ENCODE data around the gene TSPO.

The TSPO gene

GRCh38 chr22:43181321-43182076 is 30.1 kb downstream of the TSPO start:
- DNase-seq = no peak

DNA sequence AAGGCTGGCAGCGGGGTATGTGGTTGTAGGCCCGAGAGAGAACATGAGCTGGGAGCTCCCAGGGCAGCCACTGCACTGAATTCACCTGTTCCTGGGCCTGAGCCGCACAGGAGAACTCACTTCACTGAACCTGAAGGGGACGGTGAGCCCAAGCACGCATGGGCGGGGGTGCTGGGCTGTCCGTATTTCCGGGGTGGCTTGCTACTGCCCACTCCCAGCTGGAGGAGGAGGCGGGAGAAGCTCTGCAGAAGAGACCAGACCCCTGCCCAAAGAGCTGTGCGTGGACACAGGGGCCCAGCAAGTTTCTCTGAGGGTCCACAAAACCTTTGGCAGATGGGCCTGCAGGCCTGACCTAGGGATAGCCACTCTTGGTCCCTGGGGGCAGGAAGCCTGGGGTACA is 30.8 kb downstream of the TSPO start:
- no peak for DNase-seq

DNA sequence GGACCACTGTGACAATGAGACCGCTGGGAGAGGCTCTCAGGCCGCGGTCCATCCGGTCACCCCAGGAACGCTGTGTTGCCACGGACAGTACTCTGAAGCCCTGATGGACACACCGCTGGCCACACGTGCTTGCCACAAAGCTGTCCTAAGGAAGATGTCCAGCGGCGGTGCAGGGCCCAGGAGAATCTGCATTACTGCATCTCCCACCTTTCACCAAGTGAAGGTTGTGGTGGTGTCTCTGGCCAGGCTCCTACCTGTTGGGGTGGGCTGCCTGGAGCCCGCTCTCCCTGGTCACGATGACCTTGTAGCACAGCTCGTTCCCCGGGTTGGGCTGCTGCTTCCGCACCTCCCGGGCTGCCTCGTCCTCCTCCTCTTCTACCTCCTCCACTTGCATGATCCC is 31.4 kb downstream of the TSPO start:
- DNase-seq = no peak

DNA sequence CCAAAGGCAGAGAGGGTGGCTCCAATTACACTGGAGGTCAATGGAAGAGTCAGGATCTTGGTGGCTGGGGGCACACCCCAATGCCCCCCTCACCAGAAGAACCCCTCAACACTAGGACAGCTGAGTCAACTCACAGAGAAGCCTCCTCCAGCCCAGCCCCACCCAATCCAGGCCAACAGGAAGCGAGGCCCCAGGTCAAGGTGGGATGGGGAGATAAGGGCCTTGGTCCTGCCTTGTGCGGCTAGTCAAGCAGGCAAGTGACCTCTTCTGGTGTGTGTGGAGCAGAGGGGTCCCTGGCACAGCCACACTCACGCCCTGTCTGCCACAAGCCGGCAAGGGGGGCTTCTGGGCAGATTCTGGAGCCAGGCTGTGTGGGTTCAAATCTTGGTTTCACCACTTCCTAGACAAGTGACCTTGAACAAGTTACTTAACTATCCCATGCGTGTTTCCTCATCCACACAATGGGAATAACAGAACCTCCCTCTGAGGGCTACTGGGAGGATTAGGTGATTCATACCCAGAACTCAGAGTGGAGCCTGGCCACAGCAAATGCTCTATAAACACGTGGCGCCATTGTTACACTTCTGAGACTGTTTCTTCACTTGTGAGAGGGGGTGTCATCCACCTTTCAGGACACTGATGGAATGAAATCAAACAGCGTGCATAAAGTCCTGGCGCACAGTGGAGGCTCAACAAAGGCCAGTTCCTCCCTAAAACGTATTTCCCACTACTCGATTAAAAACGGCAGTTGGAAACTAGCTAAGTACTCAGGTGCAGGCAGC is 32.3 kb downstream of the TSPO start:
- DNase-seq = no peak

GRCh38 chr22:43185860-43186261 is 34.5 kb downstream of the TSPO start:
- DNase-seq = no peak

GRCh38 chr22:43186272-43187170 is 35.2 kb downstream of the TSPO start, which contains the start of gene TTLL12:
Gene TTLL12 (minus strand): TSS chr22:43187134. CDS start chr22:43187069, 65 bp downstream.
- DNase-seq = no peak

DNA sequence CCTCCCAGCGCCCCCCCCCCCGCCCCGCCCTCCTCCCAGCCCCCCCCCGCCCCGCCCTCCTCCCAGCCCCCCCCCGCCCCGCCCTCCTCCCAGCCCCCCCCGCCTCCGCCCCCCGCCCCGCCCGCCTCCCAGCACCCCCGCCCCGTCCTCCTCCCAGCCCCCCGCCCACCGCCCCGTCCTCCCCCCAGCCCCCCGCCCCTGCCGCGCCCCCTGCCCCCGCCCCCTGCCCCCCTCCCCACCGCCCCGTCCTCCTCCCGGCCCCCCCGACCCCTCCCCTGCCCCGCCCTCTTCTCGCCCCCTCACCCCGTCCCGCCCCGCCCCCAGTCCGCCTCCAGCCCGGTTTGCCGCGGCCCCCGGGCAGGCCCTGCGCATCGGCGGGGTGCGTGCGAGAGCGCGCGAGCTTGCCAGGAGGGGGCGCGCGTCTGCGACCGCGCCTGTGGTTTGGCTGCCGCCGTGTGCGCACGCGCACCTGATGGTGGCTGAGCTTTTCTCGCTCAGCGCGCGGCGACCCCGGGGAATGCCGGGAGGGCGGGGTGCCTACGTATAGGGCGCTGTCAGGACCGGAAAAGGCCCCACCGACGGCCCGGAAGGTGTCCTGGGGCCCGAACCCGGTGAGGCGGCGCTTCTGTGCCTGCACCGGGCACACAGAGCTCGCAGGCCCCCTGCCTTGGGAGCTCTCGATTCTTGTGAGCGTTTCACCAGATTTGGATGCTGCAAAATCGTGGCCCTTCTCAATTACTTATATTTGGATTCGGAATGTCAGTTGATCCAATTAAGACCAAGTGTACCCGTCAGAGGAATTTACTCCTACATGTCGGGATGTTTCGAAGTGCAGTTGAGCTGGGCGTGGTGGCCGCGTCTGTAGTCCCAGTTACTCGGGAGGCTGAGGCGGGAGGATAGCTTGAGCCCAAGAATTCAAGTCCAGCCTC is 36.1 kb downstream of the TSPO start:
- peak; percentile 94 for DNase-seq

DNA sequence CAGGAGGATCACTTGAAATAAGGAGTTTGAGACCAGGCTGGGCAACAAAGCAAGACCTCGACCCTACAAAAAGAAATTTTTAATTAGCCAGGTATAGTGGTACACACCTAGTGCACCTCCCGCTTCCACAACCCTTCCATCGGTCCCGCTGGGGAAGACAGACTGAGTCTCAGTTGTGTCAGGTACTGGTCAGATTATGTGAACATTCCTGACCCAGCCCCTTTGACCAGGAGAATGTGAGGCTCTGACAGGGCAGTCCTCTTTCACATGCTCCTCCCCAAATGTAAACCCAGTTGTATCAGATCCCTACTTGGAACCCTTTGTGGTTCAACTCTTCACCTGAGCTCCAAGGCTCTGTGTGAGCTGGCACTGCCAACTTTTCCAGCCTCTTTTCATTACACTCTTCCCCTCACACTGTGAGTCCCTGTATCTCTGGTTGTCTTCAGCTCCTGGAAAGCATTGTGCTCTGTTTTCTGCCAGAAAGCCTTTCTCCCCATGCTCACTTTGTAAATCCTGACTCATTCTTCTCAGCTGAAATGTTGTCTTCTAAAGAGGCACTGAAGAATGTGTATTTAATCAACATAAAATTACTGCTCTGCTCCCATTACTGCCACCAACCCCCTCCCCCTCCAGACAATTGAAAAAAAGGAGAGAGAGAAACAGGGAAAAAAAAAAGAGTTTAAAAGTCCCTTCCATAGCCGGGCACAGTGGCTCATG is 37.6 kb downstream of the TSPO start:
- no peak for DNase-seq

DNA sequence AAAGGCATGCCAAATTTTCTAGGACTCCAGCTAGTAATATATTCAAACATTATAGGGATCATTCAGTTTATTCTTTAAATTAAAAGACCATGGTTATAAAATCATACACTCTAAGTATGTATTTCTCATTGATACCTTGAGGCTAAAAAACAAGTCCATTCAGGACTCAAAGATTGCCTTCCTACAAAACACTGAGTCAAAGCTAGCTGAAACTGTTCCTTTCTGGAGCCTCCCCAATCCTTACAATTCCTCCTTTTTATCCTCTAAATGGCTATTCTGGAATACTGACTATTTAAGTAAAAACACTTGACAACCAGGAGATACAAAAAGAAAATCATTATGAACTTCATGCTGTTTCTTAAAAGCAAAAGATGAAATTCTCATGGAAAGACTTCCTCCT is 40.5 kb downstream of the TSPO start:
- no peak for DNase-seq

GRCh38 chr22:43197271-43197941 is 46.0 kb downstream of the TSPO start:
- no peak for DNase-seq

GRCh38 chr22:43198126-43198525 is 46.8 kb downstream of the TSPO start:
- DNase-seq = no peak

DNA sequence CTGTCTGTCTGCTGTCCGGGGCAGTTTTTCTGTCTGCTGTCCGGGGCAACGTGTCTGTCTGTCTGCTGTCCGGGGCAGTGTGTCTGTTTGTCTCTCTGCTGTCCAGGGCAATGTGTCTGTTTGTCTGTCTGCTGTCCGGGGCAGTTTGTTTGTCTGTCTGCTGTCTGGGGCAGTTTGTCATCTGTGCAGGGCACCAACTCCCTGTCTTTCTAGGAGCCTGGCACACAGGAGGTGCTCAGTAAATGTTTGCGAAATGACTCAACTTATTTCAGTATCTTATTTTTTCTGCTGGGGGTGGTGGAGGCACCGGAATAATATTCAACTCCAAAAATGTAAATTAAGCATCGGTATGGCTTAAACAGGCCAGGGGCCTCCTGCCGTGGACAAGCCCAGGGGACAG is 47.6 kb downstream of the TSPO start:
- no peak for DNase-seq

DNA sequence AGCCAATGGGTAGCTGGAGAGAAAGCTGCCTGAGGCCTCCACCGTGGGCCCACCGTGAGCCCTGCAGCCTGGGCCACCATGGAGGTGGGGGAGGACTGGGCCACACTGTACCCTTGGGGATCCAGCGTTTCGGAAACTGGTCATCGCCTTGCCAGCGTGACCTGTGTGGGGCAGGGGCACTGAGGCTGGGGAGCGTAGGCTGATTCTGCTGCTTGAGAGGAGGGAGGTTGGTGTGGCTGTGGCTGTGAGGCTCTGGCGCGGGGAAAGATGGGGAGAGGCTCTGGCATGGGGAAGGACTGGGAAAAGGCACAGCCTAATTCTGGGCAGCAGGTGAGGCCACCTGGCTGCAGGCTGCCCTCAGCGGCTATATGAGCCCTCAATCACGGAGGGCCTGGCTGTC is 48.2 kb downstream of the TSPO start:
- no peak for DNase-seq

DNA sequence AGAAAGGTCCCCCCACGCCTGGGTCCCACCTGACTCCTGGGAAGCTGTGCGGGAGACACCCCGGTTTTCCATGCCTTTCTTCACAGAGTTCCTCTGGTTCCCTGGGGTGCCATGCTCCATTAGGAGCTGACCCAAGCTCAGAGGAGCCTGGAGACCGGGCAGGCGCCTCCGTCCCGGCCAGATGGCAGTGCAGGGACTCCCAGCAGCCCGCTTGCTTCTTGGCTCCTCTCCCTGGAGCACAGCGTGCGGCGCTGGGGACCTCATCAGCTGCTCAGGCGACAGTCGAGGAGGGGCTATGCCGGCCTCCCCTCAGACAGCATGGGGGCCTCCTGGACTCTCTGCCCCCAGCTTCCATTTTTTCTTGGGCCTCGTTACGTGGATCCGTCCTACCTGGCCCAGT is 48.7 kb downstream of the TSPO start:
- no peak for DNase-seq

- DNase-seq = no peak
These were observed 49.2 kb downstream of the TSPO start for GRCh38 chr22:43200555-43200954.

DNA sequence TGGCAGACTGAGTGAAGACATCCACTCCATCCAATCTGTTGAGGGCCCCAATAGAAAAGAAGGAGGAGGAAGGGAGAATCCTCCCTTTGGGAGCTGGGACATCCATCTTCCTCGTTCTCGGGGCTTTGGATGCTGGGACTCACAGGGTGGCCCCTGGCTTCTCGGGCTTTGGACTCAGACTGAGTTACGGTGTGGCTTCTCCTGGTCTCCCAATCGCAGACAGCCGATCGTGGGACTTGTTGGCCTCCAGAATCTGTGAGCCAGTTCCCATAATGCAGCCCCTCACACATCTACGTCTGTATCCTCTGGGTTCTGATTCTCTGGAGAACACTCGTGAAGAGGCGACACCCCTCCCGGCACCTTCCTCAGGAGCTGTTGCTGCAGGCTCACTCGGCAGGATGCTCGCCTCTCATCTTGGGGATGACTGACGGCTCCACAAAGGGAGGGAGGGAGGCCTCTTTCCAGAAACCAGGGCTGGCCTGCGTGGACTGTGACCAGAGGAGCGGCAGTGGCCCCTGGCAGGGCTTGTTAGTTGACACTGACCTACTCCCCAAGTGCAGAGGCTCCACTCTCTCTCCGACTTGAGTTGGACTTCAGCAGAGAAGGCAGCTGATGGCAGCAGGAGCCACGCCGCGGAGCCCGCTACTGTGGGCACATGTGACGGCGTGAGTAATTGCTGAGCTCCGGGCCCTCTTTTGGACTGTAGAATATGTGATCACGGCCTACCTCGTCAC is 50.3 kb downstream of the TSPO start:
- DNase-seq = no peak

GRCh38 chr22:43202326-43202725 is 51.0 kb downstream of the TSPO start:
- DNase-seq = no peak

DNA sequence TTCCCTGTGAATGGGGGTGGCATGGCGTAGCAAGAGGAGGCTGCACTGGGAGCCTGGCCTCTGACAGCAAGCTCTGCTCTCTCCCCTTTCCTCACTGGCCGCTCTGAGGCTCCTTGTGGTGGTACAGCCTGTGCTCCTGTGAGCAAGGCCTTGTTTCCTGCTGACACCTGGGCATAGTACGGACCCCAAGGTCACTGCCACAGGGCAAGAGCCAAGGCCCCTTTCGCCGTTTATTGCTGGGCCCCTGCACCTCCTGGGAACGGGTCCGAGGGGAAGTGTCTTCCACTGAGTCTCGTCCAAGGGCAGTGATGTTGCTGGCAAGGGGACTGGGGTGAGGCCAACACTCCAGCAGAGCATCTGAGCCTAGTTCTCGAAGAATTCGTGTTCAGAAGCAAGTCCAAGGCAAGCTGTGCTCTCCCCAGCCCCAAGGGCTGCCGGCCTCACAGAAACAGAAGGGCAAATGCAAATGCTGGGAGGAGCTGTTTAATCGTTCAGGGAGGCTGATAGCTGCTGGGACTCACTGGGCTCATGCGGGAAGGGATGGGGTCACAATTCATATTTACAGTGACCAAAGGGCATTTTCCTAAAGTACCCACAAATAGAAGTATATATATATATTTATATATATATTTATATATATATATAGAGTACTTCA is 51.5 kb downstream of the TSPO start:
- no peak for DNase-seq

DNA sequence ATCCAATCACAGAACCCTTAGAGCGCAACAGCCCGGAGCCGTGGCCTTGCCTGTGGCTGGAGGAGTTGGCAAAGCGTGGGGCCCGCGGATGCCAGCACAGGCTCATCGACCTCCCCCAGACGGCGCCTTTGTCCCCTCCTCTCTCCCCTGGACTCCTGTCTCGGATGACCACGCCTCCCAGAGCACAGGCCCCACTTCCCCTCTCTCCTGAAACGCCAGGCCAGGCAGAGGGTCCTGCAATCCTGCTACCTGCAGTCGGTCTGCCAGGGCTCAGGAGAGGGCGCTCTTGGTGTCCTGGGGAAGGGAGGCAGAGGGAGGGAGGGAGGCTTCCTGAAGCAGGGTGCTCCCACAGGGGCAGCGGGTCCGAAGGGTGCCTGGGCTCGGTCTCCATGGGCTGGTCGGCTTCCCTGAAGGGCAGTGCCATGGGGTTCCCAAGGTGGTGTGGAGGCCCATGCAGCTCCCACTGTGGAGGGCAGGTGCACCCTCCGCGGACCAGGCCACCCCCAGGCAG is 52.2 kb downstream of the TSPO start:
- no peak for DNase-seq
